K562 (cell line): Measurements from ENCODE around the gene TRAIP. TPM values are rescaled to one million over a fixed set of nuclear protein-coding genes. Genes with fewer than 3 reads are reported as not detected.

Experiments
- ATAC-seq: fragments of 200-7000 bp; cut with Tn5 transposase; 3 replicates; pipeline ENCODE4 v1.9.1; 2020; ENCODE audit warnings: moderate library complexity
- BruUV-seq: library from RNA; stranded (reverse); fragments of 400-500 nt; replicated peaks from 2 replicates; lab custom pipeline; 2021; lab: Mats Ljungman, UMichigan
- CTCF ChIA-PET: fragments of 300-600 bp; formaldehyde crosslinking; extraction: SDS; loops from one replicate; lab custom pipeline; 2021; ENCODE audit warnings: low intra/inter-chr PET ratio; lab: Yijun Ruan, JAX
- POLR2A ChIA-PET: fragments of 300-600, 350-650 bp; sonication (Branson Sonifier 250); formaldehyde crosslinking; extraction: SDS; loops from one replicate; lab custom pipeline; 2021; ENCODE audit warnings: antibody characterized with exemption, inconsistent platforms; lab: Yijun Ruan, JAX
- DNase-seq, 4 experiments: peaks; one replicate each; pipeline versions ENCODE4 v3.0.0 to v3.0.0-alpha.2; 2011 to 2018; ENCODE audit warnings: low spot score in 3 of 4, mixed read lengths in 3 of 4; ENCODE audit errors: extremely low read depth in 1 of 4
- FAIRE-seq: peaks from 2 replicates; lab custom pipeline; 2011; peaks lifted over from hg19 to GRCh38; lab: Jason Lieb, UNC
- H2AFZ ChIP-seq: 2 replicates; pipeline ENCODE4 v1.6.0; 2011; ENCODE audit warnings: low read depth, low read length, control low read depth, inconsistent platforms
- H3K27ac ChIP-seq: fragments of 200-600 bp; 3 replicates; pipeline ENCODE4 v1.8.0; 2011; ENCODE audit warnings: low read depth, mild to moderate bottlenecking, control low read depth, inconsistent platforms, low read length, moderate library complexity, mixed read lengths; ENCODE audit errors: extremely low read depth
- H3K27me3 ChIP-seq, 2 experiments: fragments of 300-600 bp in 1 of 2; 2 replicates in 1 of 2; 3 replicates in 1 of 2; pipeline versions ENCODE4 v1.6.0 to v1.8.0; 2011; ENCODE audit warnings: inconsistent platforms in 2 of 2, low read length in 2 of 2, mild to moderate bottlenecking in 1 of 2, mixed read lengths in 1 of 2, moderate library complexity in 1 of 2; ENCODE audit not compliant: control insufficient read depth in 2 of 2, insufficient read depth in 2 of 2
- H3K36me3 ChIP-seq: fragments of 300-600 bp; 3 replicates; pipeline ENCODE4 v1.8.0; 2011; ENCODE audit warnings: mild to moderate bottlenecking, low read length, inconsistent platforms; ENCODE audit not compliant: control insufficient read depth, insufficient read depth
- H3K4me1 ChIP-seq, 2 experiments: fragments of 200-600 bp in 1 of 2; replicated peaks in 1 of 2; 2 replicates in 1 of 2; 3 replicates in 1 of 2; pipeline versions ENCODE4 v1.5.1 to v1.8.0; 2011; ENCODE audit warnings: inconsistent platforms in 2 of 2, low read length in 2 of 2, mild to moderate bottlenecking in 1 of 2, mixed read lengths in 1 of 2, moderate library complexity in 1 of 2; ENCODE audit not compliant: control insufficient read depth in 2 of 2, insufficient read depth in 2 of 2
- H3K4me2 ChIP-seq: 2 replicates; pipeline ENCODE4 v1.6.1; 2011; ENCODE audit warnings: low read length, control low read depth, inconsistent platforms, mixed read lengths; ENCODE audit not compliant: insufficient read depth
- H3K4me3 ChIP-seq: fragments of 200-600 bp; sonication (generic), shearing (Covaris generic); 2 replicates; pipeline ENCODE4 v1.5.1; 2016; ENCODE audit warnings: control low read depth, inconsistent platforms
- H3K79me2 ChIP-seq: fragments of 200-600 bp; 3 replicates; pipeline ENCODE4 v1.8.0; 2011; ENCODE audit warnings: low read length, inconsistent platforms; ENCODE audit not compliant: control insufficient read depth, insufficient read depth
- H3K9ac ChIP-seq, 2 experiments: 2 replicates each; pipeline versions ENCODE4 v1.6.0 to v1.6.1; 2011; ENCODE audit warnings: low read depth in 2 of 2, low read length in 2 of 2, control low read depth in 1 of 2, inconsistent platforms in 1 of 2, mild to moderate bottlenecking in 1 of 2, mixed read lengths in 1 of 2; ENCODE audit not compliant: insufficient read depth in 1 of 2
- H3K9me1 ChIP-seq: one replicate; pipeline ENCODE4 v1.6.0; 2011; ENCODE audit warnings: inconsistent platforms, mild to moderate bottlenecking, low read length, moderate library complexity; ENCODE audit not compliant: control insufficient read depth, insufficient read depth
- H3K9me3 ChIP-seq: replicated peaks from 2 replicates; pipeline ENCODE4 v1.5.1; 2011; ENCODE audit warnings: low read depth, low read length, inconsistent platforms; ENCODE audit not compliant: control insufficient read depth, insufficient read depth
- H4K20me1 ChIP-seq: replicated peaks from 2 replicates; pipeline ENCODE4 v1.6.1; 2011; ENCODE audit warnings: low read length, inconsistent platforms, mixed read lengths; ENCODE audit not compliant: control insufficient read depth, insufficient read depth
- BCL6 ChIP-seq: fragments of 250-450 bp; sonication (Bioruptor Pico); IDR thresholded peaks from 2 replicates; pipeline ENCODE4 v1.4.0; 2020
- CBX5 ChIP-seq: IDR thresholded peaks from 2 replicates; pipeline ENCODE4 v1.6.1; 2014; ENCODE audit warnings: low read depth, borderline replicate concordance
- SREBF2 ChIP-seq: sonication (generic); formaldehyde crosslinking; IDR thresholded peaks from 2 replicates; pipeline ENCODE4 v1.4.0; 2020; ENCODE audit warnings: mild to moderate bottlenecking, missing genetic modification reagents
- ZFX ChIP-seq: sonication (generic); formaldehyde crosslinking; IDR thresholded peaks from 2 replicates; pipeline ENCODE4 v1.8.0; 2022; ENCODE audit warnings: mild to moderate bottlenecking, missing genetic modification reagents, moderate library complexity
- ZKSCAN1 ChIP-seq: fragments of 150-350 bp; IDR thresholded peaks from 2 replicates; pipeline ENCODE4 v1.6.1; 2016; ENCODE audit warnings: low read depth, low read length
- ZNF239 ChIP-seq: fragments of 250-450 bp; sonication (Bioruptor Pico); IDR thresholded peaks from 2 replicates; pipeline ENCODE4 v1.4.0; 2020; ENCODE audit warnings: mild to moderate bottlenecking
- ZNF444 ChIP-seq: fragments of 250-450 bp; sonication (Bioruptor Pico); IDR thresholded peaks from 2 replicates; pipeline ENCODE4 v1.4.0; 2020; ENCODE audit warnings: mild to moderate bottlenecking, moderate library complexity
- ZNF707 ChIP-seq: fragments of 250-450 bp; sonication (Bioruptor Pico); conservative IDR thresholded peaks from 2 replicates; pipeline ENCODE4 v1.8.0; 2022; ENCODE audit warnings: inconsistent platforms, mild to moderate bottlenecking, moderate library complexity
- WGBS: fragments of 100-300 bp; shearing (Covaris generic); methylation state at CpG from one replicate; pipeline ENCODE4 v1.1.6; 2016; ENCODE audit warnings: low coverage, mixed read lengths; ENCODE audit not compliant: insufficient coverage; ENCODE audit errors: missing lambda C conversion rate; 5-methylcytosine and 5-hydroxymethylcytosine counted together
- in situ Hi-C: fragments of 300-500 bp; cut with MboI; formaldehyde crosslinking; loops from 4 replicates; pipeline ENCODE4 v1.15.0; 2018; ENCODE audit warnings: inconsistent platforms, mixed read lengths
- intact Hi-C: fragments of 100-400 bp; cut with micrococcal nuclease; formaldehyde crosslinking; loops from 2 replicates; pipeline ENCODE4 v1.14.2; 2022
- polyA plus RNA-seq, 8 experiments: library from polyadenylated mRNA; depleted of rRNA in 4 of 8; stranded (reverse) in 5 of 8; unstranded in 3 of 8; fragments of >200 nt; fragmentation: Nextera tagmentation in 2 of 8; fragmentation: Illumina TruSeq in 1 of 8; extraction: Ambion mirVana in 2 of 8; extraction: Trizol in 1 of 8; gene quantifications; 2 replicates each; pipeline versions ENCODE4 v1.2.1 to v1.2.3, GENCODE V29; 2011 to 2014; ENCODE audit warnings: inconsistent platforms in 1 of 8, missing spikeins in 1 of 8
- total RNA-seq, 7 experiments: library from RNA; depleted of rRNA in 6 of 7; stranded (reverse); fragments of >200 nt in 6 of 7; fragmentation: Illumina TruSeq in 2 of 7; extraction: Trizol in 2 of 7; gene quantifications; 2 replicates each; pipeline versions ENCODE4 v1.2.1 to v1.2.3, GENCODE V29; 2011 to 2021; ENCODE audit warnings: low replicate concordance in 1 of 7
- TF ChIP-seq, protein P1 (sequence below): fragments of 250-450 bp; sonication (Bioruptor Pico); IDR thresholded peaks from 2 replicates; pipeline ENCODE4 v1.8.0; 2022; ENCODE audit warnings: inconsistent platforms
- TF ChIP-seq, protein P2 (sequence below): conservative IDR thresholded peaks from 2 replicates; pipeline ENCODE4 v1.6.1; 2011; ENCODE audit warnings: low read depth, mild to moderate bottlenecking, low read length; ENCODE audit not compliant: control insufficient read depth
- TF ChIP-seq, protein P3 (sequence below): fragments of 250-450 bp; sonication (Bioruptor Pico); IDR thresholded peaks from 2 replicates; pipeline ENCODE4 v1.8.0; 2022; ENCODE audit warnings: moderate library complexity, mild to moderate bottlenecking, inconsistent platforms

The TRAIP gene
- total and polyA plus RNA-seq, 9 of the 15 experiments (the other 6 are each of a cell fraction or from before 2014, with no cell fraction given), result 14.3 to 38.6 (median 21.2) TPM

DNA sequence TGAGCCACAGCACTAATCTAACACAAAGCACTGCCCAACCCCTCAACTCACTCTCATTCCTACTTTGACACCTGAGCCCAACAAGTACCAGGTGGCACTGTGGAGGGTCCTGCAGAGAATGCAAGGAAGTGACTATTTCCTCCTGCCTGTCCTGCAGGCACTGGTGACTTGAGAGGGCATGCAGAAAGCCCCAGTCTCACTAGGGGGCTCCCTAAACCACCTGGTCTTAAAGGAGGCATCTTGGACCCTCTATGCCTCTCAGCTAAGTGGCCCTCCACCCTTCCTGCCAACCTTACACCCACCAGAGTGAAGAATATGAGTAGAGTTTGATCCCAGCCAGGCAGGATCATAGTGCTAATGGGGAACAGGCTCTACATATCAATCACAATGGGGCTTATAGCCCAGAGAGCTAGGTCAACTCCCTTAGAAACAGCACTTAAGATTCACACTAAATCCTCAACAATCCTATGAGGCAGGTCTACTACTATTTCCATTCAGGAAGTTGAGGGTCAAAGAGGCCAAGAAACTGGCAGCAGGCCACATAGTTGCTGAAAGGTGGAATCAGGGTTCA, 15.2 kb downstream of the TRAIP start (continued):
- TF ChIP-seq SREBF2 (CRISPR knock-in tag), result no peak
- no peak for TF ChIP-seq CBX5
- TF ChIP-seq, all 486 proteins: peak for 6

DNA sequence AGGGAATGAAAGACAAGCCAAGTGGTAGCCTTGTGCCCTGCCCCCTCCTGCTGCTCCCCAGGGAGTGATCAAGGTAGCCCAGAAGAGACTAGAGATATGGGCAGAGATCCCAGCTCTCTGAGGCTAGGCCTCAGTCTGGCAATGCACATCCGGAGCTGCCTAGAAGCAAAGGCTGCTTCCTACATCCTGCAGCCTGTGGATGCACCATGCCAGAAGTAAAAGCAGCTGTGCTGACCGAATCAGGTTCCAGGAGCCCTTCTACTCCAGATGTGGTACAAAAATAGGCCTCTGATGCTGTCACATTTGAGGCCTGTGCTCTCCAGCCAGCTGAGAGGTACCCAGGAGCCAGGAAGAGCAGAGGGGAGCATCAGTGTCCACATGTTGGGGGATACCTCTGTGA, 16.0 kb downstream of the TRAIP start:
- H3K9me1 ChIP-seq, result no peaks in the 10 kb centered on the region
- intact Hi-C loops, result no loop called here
- DNase-seq, result no peak
- no peaks in the 10 kb centered on the region; a peak in 1 of 5 replicates for H3K4me1 ChIP-seq
- H3K79me2 ChIP-seq, result no peaks in the 10 kb centered on the region
- H3K27ac ChIP-seq, result no peak overlapping the region
- ATAC-seq, result no peak
- no peak overlapping the region for H2AFZ ChIP-seq
- POLR2A ChIA-PET, result interaction anchor here (1.8 kb wide), 1 partner anchor 300 kb away, joined by 5 read pairs; no protein-coding TSS in a partner anchor
- in situ Hi-C loops, result loop anchor here (5.0 kb wide), 1 partner anchor 138 kb away; no protein-coding TSS in a partner anchor
- CTCF ChIA-PET, result interaction anchor here (1.6 to 1.7 kb wide), 2 partner anchors 66 to 137 kb away, joined by 7 to 16 read pairs; no protein-coding TSS in a partner anchor
- H3K4me3 ChIP-seq, result no peak overlapping the region
- FAIRE-seq, result no peak
- no peak overlapping the region for H3K4me2 ChIP-seq
- TF ChIP-seq, protein P1, sequence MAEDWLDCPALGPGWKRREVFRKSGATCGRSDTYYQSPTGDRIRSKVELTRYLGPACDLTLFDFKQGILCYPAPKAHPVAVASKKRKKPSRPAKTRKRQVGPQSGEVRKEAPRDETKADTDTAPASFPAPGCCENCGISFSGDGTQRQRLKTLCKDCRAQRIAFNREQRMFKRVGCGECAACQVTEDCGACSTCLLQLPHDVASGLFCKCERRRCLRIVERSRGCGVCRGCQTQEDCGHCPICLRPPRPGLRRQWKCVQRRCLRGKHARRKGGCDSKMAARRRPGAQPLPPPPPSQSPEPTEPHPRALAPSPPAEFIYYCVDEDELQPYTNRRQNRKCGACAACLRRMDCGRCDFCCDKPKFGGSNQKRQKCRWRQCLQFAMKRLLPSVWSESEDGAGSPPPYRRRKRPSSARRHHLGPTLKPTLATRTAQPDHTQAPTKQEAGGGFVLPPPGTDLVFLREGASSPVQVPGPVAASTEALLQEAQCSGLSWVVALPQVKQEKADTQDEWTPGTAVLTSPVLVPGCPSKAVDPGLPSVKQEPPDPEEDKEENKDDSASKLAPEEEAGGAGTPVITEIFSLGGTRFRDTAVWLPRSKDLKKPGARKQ (CRISPR knock-in tag), result no peak
- no peak for TF ChIP-seq BCL6
- no peak for TF ChIP-seq ZFX
- TF ChIP-seq ZKSCAN1, result no peak
- TF ChIP-seq ZNF444 (CRISPR knock-in tag), result no peak
- TF ChIP-seq, protein P2, sequence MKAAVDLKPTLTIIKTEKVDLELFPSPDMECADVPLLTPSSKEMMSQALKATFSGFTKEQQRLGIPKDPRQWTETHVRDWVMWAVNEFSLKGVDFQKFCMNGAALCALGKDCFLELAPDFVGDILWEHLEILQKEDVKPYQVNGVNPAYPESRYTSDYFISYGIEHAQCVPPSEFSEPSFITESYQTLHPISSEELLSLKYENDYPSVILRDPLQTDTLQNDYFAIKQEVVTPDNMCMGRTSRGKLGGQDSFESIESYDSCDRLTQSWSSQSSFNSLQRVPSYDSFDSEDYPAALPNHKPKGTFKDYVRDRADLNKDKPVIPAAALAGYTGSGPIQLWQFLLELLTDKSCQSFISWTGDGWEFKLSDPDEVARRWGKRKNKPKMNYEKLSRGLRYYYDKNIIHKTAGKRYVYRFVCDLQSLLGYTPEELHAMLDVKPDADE, result no peak
- TF ChIP-seq, protein P3, sequence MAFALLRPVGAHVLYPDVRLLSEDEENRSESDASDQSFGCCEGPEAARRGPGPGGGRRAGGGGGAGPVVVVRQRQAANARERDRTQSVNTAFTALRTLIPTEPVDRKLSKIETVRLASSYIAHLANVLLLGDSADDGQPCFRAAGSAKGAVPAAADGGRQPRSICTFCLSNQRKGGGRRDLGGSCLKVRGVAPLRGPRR (CRISPR knock-in tag), result no peak
- no peak for TF ChIP-seq ZNF707 (CRISPR knock-in tag)
- no peak for TF ChIP-seq ZNF239 (CRISPR knock-in tag)
- no peak overlapping the region for H3K9ac ChIP-seq
- H3K9me3 ChIP-seq, result no peaks in the 10 kb centered on the region
- no peaks in the 10 kb centered on the region for H4K20me1 ChIP-seq
- H3K27me3 ChIP-seq, result no peaks in the 10 kb centered on the region
- 75% methylated on average over 2 of the region's 2 CpGs for WGBS
- H3K36me3 ChIP-seq, result peaks cover 62% of the 10 kb centered on the region; the same call in 2 of the 3 replicates
- no TSS peak for BruUV-seq
